Stimulated activated CD8-positive, alpha-beta memory T cell treated with anti-CD3 and anti-CD28 coated beads, Interleukin-4, amount 100 ng/mL, for 48 hours (primary cell): Measurements from ENCODE around the gene EIF4ENIF1.
A peak's percentile ranks its signal among the peaks of the same experiment; 100 is the strongest.
"Not testable (repeated sequence)": the region's sequence is repeated elsewhere in the genome, so short reads cannot be mapped to it uniquely, and the experiment has no call there.

Experiments used
- DNase-seq: peaks from one replicate; pipeline ENCODE4 v3.0.0-alpha.2; 2020

EIF4ENIF1 gene

DNA sequence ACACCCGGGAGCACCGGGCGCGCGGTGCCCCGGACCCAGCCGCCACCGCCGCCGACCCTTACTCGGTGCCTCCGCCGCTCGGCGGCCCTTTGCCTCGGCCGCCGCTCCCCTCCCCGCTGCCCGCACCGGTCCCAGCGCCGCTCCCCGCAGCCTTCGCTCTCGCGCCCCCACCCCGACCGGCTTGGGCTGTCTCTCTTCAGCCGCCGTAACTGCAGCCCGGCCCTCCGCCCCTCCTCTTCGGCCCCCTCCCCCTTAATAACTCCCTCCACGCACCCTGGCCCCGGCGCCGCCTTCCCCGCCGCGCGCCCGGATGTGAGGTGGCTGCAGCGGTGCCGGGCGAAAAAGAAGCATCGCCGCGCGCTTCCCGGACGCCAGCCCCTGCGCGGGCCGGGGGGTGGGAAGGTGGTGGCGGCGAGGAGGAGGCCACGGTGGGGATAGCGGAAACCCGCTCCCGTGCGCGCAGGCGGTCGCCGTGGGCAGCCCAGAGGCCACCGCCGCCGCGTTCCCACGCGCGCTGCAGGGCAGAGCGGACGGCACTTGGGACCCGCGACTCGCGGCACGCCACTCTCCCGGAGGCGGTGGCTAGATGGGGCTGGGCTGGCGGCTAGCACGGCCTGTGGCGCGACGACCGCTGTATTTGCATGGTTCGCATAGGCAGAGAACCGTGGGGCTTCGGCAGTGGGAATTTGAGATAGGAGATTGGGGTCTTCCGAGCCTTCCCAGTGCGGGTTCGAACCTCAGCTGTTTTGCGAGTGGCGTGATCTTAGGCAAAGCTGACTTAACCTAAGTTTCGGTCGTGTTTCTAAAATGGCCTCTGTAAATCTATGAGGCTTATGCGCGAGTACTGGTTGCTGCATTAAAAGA, at the start of gene EIF4ENIF1:
TSS of gene EIF4ENIF1 (minus strand) at position 211 of the 864 bp plus-strand sequence. CDS start 1,124 bp downstream, outside the sequence.
- peak; percentile 86 for DNase-seq

- DNase-seq = peak; percentile 63
Observed at GRCh38 chr22:31538815-31539214, 49.2 kb upstream of the EIF4ENIF1 start.

GRCh38 chr22:31537019-31537535, 47.4 kb upstream of the EIF4ENIF1 start:
- peak; percentile 75 for DNase-seq

- DNase-seq = no peak
Observed at GRCh38 chr22:31533374-31533773, 43.7 kb upstream of the EIF4ENIF1 start.

- no peak for DNase-seq
Observed at GRCh38 chr22:31532060-31532459, 42.4 kb upstream of the EIF4ENIF1 start.

- no peak for DNase-seq
Observed at GRCh38 chr22:31530823-31531195, 41.2 kb upstream of the EIF4ENIF1 start.

GRCh38 chr22:31526270-31526669, 36.6 kb upstream of the EIF4ENIF1 start:
- peak; percentile 58 for DNase-seq

- not testable (repeated sequence) for DNase-seq
Observed at GRCh38 chr22:31524132-31524531, 34.5 kb upstream of the EIF4ENIF1 start.

- DNase-seq = no peak
Observed at GRCh38 chr22:31520051-31520450, 30.4 kb upstream of the EIF4ENIF1 start.

DNA sequence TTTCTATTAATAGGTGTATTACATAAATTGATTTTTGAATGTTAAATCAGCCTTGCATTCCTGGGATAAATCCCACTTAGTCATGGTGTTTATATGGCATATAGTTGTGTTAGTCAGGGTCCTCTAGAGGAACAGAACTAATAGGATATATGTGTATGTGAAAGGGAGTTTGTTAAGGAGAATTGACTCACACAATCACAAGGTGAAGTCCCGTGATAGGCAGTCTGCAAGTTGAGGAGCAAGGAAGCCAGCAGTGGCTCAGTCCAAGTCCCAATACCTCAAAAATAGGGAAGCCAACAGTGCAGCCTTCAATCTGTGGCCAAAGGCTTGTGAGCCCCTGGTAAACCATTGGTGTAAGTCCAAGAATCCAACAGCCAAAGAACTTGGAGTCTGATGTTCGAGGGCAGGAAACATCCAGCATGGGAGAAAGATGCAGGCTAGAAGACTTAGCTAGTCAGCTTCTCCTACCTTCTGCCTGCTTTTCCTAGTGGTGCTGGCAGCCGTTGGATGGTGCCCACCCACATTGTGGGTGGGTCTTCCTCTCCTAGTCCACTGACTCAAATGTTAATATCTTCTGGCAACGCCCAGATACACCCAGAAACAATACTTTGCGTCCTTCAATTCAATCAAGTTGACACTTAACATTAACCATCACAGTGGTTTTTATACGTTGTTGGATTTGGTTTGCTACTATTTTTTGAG, 19.6 kb upstream of the EIF4ENIF1 start:
- peak; percentile 13 for DNase-seq

- peak; percentile 4 for DNase-seq
Observed at GRCh38 chr22:31508536-31508935, 18.9 kb upstream of the EIF4ENIF1 start.

DNA sequence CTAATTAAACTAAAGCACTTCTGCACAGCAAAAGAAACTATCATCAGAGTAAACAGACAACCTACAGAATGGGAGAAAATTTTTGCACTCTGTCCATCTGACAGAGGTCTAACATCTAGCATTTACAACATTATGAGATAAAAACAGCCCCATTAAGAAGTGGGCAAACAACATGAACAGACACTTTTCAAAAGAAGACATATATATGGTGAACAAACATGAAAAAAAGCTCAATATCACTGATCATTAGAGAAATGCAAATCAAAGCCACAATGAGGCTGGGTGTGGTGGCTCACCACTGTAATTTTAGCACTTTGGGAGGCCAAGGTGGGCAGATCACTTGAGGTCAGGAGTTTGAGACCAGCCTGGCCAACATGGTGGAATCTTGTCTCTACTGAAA, 17.9 kb upstream of the EIF4ENIF1 start:
- peak; percentile 15 for DNase-seq

DNA sequence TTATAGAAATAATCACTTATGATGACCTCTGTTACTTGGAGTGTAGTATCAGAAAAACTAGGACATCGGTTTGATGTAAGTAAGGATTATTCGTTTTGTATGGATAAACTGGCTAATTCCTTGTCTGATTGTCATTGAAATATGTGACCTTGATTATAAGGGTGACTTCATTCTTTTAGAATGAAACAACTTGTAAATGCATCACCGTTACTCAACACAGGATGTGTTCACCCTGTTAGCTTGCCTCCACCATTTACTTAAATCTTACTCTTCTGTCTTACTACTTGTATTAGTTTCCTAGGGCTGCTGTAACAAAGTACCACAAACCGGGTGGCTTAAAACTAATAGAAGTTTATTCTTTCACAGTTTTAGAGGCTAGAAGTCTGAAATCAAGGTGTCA, 14.6 kb upstream of the EIF4ENIF1 start:
- no peak for DNase-seq

GRCh38 chr22:31503211-31503964, 13.7 kb upstream of the EIF4ENIF1 start:
- DNase-seq = no peak

GRCh38 chr22:31501738-31502137, 12.1 kb upstream of the EIF4ENIF1 start:
- no peak for DNase-seq

DNA sequence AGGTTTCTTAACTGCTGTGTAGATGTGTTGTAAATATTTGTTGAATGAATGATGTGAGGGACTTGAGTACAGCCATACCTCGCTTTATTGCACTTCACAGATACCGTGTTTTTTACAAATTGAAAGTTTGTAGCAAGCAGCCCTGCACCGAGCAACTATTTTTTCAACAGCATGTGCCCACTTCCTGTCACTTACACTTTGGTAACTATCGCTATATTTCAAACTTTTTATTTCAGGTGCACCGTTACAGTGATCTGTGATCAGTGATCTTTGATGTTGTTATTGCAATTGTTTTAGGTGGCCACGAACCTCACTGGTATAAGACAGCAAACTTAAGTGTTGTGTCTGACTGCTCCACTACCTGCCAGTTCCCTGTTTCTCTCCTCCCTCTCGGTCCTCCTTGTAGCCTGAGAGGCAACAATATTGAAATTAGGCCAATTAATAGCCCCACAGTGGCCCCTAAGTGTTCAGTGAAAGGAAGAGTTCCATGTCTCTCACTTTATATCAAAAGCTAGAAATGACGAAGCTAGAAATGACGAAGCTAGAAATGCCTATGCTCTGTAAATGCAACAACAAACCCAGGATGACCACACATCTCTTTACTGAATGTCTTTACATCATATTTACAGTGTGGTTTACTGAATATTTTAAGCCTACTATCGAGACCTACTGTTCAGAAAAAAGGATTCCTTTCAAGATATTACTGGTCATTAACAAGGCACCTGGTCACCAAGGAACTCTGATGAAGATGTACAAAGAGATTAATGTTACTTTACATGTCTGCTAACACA, 7.7 kb upstream of the EIF4ENIF1 start:
- no peak for DNase-seq

DNA sequence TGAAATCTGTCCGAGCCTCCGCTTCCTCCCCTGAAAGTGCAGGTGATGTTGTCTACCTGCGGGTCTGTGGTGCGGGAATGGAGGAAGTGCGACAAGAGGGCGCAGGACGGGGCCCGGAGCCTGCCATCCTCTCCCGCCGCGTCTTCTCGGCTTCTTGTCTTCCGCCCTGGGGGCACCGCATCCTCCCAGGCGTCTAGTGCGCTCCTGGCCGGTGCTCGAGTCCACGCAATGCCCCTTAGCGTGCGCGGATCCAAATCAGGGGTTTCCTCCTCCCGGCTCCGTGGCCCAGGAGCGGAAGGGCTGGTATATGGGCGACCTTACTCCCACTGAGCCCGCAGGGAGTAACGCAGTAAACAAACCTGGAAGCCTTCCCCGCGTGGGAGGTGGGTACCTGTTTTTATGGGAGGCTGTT, 7.1 kb upstream of the EIF4ENIF1 start:
- DNase-seq = peak; percentile 67

DNA sequence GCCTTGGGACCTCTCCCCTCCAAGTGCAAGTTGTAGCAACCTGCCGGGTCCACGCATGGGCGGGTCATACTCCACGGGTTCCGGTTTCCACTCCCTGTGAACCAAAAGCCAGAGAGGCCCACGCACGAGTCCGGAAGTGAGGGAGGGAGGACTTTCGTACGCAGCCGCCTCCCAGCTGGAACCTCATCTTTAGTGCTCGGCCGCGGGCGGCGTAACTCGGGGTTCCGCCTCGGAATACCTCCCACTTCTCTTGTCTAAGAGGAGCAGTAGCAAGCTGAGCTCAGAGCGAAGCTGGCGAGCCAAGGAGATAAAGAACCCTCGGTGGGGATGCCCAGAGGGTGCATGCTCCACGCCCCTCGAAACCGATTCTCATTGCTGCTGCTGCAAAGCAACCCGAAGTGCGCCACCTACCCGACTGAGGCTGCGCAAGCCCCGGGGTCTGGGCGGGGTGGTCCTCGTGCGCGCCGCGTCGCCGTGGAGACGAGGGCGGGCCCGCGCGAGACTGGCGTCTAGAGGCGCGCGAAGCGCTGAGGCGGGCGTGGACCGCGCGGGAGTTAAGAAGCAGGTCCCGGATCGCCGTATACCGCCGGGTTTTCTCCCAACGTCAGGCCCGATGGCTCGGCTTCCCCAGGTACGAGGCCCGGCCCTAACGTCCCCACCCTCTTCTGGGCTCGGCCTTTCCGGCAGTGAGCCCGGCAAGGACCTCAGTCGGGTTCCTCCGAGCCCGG, 6.5 kb upstream of the EIF4ENIF1 start, which contains the start of gene SFI1:
TSS of gene SFI1 (plus strand) at position 530 of the 728 bp plus-strand sequence. CDS start 11,749 bp downstream, outside the sequence.
- DNase-seq = peak; percentile 97

DNA sequence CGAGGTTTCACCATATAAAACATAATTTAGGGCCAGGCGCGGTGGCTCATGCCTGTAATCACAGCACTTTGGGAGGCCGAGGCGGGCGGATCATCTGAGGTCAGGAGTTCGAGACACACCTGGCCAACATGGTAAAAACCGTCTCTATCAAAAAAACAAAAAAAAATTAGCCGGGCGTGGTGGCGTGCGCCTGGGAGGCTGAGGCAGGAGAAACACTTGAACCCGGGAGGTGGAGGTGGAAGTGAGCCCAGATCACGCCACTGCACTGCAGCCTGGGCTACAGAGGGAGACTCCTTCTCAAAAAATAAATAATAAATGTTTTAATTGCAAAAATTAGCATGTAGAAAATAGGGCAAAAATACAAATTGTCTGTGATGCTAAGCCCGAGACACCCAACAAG, 5.7 kb upstream of the EIF4ENIF1 start:
- no peak for DNase-seq

- not testable (repeated sequence) for DNase-seq
Observed at GRCh38 chr22:31493355-31493754, 3.7 kb upstream of the EIF4ENIF1 start.

- DNase-seq = no peak
Observed at GRCh38 chr22:31492151-31492550, 2.5 kb upstream of the EIF4ENIF1 start.
